ENCODE results near the gene TMPRSS9.

The TMPRSS9 gene

GRCh38 chr19:2423915-2424685, 64.0 kb downstream of the TMPRSS9 start:
- DNase-seq: no peak

GRCh38 chr19:2424686-2425621, 64.9 kb downstream of the TMPRSS9 start:
- no peak for DNase-seq

DNA sequence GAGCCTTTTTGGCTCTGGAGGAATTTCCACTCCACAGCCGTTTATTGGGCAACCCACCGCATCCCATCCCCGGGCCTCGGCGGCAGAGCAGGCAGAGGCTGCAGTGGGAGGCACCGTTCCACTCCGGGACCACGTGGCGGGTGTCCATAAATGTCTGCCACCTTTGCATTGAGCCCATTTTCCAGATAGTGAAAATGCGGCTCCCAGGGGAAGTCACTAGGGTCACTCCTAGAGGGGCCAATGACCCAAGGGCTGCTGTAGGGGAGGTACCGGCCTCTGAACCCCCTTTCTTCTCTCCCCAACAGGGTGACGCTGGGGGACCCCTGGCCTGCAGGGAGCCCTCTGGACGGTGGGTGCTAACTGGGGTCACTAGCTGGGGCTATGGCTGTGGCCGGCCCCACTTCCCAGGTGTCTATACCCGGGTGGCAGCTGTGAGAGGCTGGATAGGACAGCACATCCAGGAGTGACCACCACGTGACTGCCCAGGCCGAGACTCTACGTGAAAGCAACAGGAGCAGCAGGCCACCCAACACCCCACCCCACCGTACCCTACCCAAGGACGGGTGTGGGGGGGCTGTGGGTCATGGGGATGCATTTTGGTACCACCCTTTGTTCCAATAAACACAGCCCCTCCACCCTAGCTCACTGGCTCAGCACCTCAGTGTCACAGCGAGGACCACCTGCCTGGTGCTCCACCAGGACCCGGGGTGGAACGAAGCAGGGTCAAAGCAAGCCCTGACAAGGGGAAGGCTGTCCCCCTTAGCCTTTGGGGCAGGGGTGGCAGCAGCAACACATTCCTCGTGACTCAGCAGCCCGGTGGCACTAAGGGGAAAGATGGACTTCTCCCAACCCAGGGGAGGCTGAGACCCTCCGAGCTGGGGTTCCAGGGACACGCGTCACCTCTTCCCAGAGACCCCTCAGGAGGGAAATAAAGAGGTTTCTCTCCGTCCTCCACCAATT, 65.8 kb downstream of the TMPRSS9 start:
- no peak for DNase-seq

DNA sequence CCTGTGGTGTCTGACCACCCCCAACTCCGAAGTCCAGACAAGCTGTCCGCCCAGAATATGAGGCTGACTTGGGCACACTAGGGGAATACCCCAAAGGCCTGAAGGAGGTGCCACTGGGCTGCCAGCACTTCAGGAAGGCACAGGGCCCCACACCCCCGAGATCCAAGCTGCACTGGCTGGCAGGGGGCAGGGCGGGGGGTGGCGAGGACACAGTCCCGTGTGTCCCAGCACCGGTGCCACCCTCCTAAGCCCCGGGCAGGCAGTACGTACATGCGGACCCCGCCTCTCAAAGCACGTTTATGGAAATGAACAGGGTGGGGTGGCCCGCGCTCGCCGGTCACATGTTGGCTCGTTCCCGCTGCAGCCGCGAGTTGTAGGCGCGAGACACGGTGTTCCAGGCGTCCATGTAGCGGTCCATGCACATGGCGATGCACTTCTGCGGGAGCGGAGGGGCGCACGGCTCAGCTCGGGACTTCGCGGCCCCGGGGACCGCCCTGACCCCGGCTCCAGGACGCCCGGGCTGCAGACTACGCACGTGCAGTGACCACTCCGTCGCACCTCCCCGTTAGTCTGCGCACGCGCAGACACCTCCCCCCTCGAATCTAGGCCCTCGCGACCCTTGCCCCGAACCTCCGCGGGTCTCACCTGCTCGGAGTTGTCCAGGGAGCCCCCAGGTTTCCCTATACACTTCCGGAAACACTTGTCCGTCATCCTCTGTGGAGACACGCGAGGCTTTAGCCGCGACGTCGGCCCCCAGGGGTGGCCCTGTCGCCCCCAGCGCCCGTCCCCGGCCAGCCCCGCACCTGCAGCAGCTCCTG, 66.8 kb downstream of the TMPRSS9 start:
- DNase-seq: peak; percentile 60

DNA sequence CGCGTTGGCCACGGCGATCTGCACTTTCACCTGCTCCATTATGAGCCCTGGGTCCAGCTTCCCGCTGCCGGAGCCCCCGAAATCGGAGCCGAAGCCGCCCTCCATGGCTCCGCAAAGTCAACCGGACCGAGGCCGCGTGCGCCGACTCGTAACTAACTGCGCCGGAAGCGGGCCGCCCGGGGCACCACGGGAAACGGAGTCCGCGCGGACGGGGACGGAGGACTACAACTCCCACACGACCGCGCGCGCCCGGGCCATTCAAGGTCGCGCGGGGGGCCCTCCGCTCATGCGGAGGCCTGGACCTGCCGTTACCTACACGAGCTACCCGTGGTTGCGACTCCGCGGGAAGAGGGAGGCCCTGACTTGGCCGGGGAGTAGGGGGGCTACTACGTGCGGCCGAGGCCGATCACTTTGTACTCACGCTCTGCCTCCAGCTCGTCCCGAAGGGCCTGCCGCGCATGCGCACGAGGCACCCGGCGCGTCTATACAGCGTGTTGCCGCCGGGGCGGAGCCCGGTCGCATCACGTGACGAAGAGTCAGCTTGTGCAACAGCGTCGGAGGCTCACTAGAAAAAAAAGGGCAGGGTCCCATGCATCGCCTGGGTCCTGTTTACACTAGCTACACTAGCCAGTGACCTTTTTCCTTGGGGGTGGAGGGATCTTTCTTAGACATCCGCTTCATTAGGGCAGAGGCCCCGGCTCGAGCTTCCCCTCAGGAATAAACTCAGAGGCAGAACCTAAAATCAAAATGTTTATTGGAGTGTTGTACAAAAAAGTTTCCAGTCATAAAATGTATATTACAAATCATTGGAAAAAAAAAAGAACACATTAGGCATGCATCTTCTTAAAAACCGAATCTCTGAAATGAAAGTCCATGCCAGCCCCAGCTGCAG, 67.6 kb downstream of the TMPRSS9 start, which contains the start of gene TIMM13:
Gene TIMM13 (minus strand): TSS at position 158 of the 892 bp plus-strand sequence. CDS start 53 bp downstream, at position 105.
- peak; percentile 97 for DNase-seq

- DNase-seq: peak; percentile 84
Measured at GRCh38 chr19:2428321-2428690, 68.2 kb downstream of the TMPRSS9 start.

DNA sequence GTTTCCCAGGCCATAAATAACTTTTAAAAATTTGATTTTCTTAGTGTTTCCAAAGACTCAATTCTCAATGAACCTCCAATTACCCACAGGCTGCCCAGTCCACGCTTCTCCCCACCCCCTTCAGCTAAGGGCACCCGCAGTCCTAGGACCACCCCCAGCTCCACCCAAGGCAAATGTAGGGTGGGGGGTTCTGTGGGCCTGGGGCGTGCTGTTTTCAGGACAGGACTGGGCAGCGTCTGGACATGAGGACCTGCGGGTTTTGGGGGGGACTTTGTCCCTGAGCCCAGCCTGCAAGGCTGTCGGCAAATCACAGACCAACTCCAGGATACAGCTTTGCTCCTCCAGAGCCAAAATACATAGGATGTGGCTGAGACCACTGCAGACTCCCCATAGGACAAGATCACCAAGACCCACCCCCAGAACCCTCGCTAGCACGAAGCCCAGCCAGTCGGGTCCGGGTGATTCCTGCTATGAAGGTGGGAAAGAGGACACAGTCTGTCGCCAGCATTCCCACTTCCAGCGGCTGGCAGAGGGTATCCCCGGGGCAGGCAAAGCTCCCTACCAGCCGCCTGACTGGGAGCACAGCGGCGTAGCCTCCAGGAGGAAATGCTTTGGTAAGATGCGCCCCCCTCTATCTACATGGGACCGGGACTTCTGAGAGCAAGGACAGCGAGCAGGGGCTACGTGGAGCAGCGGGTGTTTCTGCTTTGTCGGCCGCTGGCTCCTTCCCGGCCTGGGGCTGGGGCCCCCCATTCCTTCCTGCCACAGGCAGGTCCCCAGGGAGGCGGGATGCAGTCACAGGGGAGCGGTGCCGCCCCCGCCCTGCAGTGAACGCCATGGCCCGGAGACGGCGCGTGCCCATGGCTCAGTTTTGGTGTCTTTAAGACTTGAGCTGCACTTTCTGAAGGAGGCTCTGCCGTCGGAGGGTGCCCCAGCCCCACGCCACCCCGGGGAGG, 69.0 kb downstream of the TMPRSS9 start:
- no peak for DNase-seq

GRCh38 chr19:2429917-2430535, 70.0 kb downstream of the TMPRSS9 start:
- no peak for DNase-seq

DNA sequence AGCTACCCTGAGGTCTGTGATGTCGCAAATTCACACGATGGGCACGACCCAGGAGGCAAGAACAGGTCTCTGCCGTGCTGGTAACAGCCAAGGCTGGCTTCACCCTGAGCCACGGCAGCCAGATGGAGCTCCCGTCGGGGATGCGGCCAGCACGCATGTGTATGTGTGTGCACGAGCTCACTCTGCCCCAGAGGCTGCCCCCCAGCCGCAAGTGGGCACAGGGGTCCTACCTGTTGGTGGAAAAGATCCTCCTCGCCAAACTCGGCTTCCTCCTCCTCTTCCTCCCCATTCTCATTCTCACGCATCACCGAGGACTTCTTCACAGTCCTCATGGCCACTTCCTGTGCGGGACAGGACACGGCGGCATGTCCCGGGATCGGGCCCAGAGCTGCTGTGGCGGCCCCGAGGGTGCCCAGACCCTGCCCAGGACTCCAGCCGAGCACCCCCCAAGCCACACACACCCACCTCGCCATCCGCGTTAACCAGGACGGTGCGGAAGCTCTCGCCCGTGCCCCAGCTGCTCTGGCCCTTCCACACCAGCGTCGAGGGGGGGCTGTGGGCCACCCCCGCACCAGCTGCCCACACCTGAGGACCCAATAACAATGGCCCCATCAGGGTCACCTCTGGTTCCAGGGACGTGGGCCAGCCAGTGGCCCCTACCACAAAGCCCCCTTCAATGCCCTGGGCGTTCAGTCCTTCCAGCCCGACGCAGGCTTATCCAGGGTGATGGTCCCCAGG, 71.4 kb downstream of the TMPRSS9 start:
- no peak for DNase-seq

DNA sequence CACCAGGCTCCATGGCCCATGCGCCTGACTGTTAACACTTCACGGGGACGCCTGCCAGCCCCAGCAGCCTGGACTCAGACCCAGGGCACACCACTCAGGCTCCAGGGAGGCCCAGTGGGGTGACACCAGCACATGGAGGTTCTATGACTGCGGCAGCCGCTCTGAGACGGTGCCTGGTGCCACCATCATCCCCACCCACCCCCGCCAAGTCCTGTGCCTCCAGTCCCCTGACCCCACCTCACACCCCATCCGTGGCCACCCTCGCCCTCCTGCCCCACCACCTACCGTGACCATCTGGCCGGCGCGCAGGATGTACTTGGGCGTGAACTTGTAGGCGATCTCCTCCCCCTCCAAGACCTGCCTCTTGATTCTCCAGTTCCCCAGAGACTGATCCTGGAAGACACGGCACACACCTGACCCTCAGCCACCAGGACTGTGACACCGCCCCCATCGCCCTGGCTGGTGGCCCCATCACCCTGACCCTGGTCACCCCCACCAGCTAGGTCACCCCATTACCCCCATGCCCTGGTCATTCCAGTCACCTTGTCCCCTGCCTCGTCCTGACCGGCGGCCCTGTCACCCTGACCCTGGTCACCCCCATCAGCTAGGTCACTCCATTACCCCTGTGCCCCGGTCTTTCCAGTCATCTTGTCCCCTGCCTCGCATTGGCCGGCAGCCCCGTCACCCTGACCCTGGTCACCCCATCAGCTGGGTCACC, 72.2 kb downstream of the TMPRSS9 start:
- DNase-seq: no peak

- DNase-seq: no peak
Measured at GRCh38 chr19:2433854-2434253, 73.8 kb downstream of the TMPRSS9 start.

GRCh38 chr19:2434267-2434666, 74.2 kb downstream of the TMPRSS9 start:
- no peak for DNase-seq

GRCh38 chr19:2434721-2435265, 74.7 kb downstream of the TMPRSS9 start:
- no peak for DNase-seq

DNA sequence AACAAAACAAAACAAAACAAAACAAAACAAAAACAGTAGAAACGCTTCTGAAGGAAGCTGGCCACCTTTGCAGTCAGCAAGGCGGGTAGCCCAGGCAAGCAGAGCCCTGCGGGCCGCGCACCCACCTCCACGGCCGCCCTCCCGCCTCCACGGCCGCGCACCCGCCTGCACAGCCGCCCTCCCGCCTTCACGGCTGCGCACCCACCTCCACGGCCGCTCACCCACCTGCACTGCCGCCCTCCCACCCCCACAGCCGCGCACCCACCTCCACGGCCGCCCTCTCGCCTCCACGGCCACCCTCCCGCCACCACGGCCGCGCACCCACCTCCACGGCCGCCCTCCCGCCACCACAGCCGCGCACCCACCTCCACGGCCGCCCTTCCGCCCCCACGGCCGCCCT, 76.3 kb downstream of the TMPRSS9 start:
- no peak for DNase-seq

- no peak for DNase-seq
Measured at GRCh38 chr19:2436926-2437325, 76.9 kb downstream of the TMPRSS9 start.

- DNase-seq: no peak
Measured at GRCh38 chr19:2438178-2438577, 78.1 kb downstream of the TMPRSS9 start.

GRCh38 chr19:2440515-2440914, 80.5 kb downstream of the TMPRSS9 start:
- no peak for DNase-seq

Measured in DMS53 (cell line).